ENCODE results near the gene ZNF780A. TPM values are rescaled to one million over a fixed set of nuclear protein-coding genes. Genes with fewer than 3 reads are reported as not detected.
"Not testable (repeated sequence)": the region's sequence is repeated elsewhere in the genome, so short reads cannot be mapped to it uniquely, and the experiment has no call there.

Gene ZNF780A
- total and polyA plus RNA-seq, 9 donors, result 5.4 to 18.7 (median 15.6) TPM

GRCh38 chr19:40056505-40056904 is 34.2 kb downstream of the ZNF780A start:
- Histone ChIP-seq H3K36me3 (no peaks in the 10 kb centered on the region), H3K4me1 (ENCODE audit: insufficient read depth) (no peaks in the 10 kb centered on the region), H3K9me3 (no peaks in the 10 kb centered on the region), H3K27me3 (no peaks in the 10 kb centered on the region), H3K4me3 (peak overlapping the region; percentile 70), H3K27ac (no peak overlapping the region)
- TF ChIP-seq EP300 (IDR thresholded peaks at IDR 0.05), result no peak
- no peak for TF ChIP-seq POLR2A (IDR thresholded peaks at IDR 0.05)
- TF ChIP-seq CTCF (IDR thresholded peaks at IDR 0.05), result no peak
- WGBS, 3 donors, result 1 to 3% (median 2%) methylated on average over 7 of the region's 7 CpGs
- DNase-seq, result no peak
- intact Hi-C loops (cut with DNase I), result no loop called here

DNA sequence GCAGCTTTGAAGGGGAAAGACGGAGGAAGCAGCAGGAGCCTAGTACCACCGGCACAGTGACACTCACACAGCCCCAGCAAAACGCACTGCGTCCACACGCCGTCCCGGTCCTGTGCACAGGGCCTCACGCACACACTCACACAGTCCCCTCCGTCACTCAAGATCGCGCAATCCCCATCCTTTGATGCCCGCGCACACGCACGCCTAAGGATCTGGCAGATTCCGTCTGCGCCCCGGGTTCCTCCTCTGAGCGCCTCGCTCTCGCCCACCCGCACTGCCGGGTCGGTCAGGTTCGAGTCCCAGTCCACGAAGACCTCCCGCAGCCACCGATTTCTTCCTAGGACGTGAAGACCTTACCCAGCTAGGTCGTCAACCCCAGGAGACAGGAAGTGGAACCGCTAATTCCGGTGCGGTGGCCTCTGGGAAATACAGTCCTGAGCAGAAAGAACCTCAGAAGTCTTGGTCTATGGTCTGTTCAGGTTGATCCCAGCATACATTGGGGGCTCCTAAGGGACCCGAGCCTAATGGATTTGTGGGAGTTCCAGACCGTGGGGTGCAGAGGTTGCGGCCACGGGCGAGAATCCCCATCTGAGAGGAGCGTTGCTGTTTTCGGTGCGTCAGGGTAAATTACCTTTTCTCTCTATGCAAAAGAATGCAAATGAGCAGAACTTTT is 34.8 kb downstream of the ZNF780A start, which contains the start of gene ZNF780B:
Gene ZNF780B (minus strand): TSS at position 400 of the 673 bp plus-strand sequence. CDS start 5,899 bp downstream, outside the sequence.
- 0 to 1% (median 0%) methylated on average over 38 to 41 of the region's 41 CpGs for WGBS, 3 donors
- peak; percentile 27 to 51 (median 36) for DNase-seq
- intact Hi-C loops (cut with DNase I), result no loop called here

DNA sequence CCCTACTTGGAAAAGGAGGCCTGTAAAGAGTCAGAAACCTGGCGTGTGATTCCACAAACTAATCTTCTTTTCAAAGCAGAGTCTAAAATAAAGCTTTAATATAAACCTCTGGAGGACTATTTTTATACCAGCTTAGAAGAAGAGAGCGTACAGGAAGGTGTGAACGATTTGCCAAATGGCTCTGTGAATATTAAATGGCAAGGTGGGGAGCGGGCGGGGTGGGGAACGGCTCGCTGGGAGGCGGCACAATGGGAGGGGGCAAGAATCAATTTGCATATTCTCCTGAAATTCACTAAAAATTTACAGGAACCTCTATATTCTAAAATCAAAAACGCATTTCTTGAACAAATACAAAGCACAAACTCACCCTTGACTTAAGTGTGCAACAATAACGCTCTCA is 35.7 kb downstream of the ZNF780A start:
- H3K27ac ChIP-seq, result no peak overlapping the region
- peak overlapping the region; percentile 70 for H3K4me3 ChIP-seq
- intact Hi-C loops (cut with DNase I), result no loop called here
- no peak for DNase-seq
- no peaks in the 10 kb centered on the region for H3K36me3 ChIP-seq
- TF ChIP-seq CTCF (IDR thresholded peaks at IDR 0.05) (no peak), POLR2A (IDR thresholded peaks at IDR 0.05) (no peak), EP300 (IDR thresholded peaks at IDR 0.05) (no peak)
- 42 to 48% (median 47%) methylated on average over 10 of the region's 10 CpGs for WGBS, 3 donors
- H3K27me3 ChIP-seq, result no peaks in the 10 kb centered on the region
- H3K4me1 ChIP-seq (ENCODE audit: insufficient read depth), result no peaks in the 10 kb centered on the region
- H3K9me3 ChIP-seq, result peaks cover 0 to 6% of the 10 kb centered on the region in 2 donors

More for the DNA sequence above, 34.8 kb downstream of the ZNF780A start, which contains the start of gene ZNF780B:
- peak within 1 kb of the TSS in 1 of 2 donors; percentile 6 for H3K27ac ChIP-seq
- peak within 1 kb of the TSS; percentile 70 for H3K4me3 ChIP-seq
- no peak for TF ChIP-seq EP300 (IDR thresholded peaks at IDR 0.05)
- no peaks in the 10 kb centered on the region for H3K9me3 ChIP-seq
- H3K4me1 ChIP-seq (ENCODE audit: insufficient read depth), result no peaks in the 10 kb centered on the region
- no peaks in the 10 kb centered on the region for H3K27me3 ChIP-seq
- no peaks in the 10 kb centered on the region for H3K36me3 ChIP-seq

DNA sequence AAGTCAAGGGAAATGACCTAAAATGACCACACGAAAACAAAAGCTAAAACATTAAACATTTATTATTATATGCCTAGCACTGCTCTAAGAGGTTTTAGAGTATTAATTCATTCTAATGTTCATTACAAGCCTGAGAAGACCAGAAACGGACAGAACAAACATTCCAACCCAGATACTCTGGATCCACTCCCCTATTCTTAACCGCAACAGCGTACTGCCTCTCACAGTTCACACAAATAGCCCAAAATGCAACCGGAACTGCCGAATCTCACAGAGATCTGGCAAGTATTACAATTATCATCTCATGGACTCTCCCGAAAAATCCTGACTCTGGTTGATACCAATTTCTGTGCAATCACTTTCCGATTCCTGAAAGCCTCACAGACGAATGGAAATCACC is 36.1 kb downstream of the ZNF780A start:
- H3K27me3 ChIP-seq, result no peaks in the 10 kb centered on the region
- H3K4me1 ChIP-seq (ENCODE audit: insufficient read depth), result no peaks in the 10 kb centered on the region
- no peaks in the 10 kb centered on the region for H3K36me3 ChIP-seq
- no peak overlapping the region for H3K27ac ChIP-seq
- H3K4me3 ChIP-seq, result no peak overlapping the region
- H3K9me3 ChIP-seq, result peaks cover 0 to 10% of the 10 kb centered on the region in 2 donors
- DNase-seq, result no peak
- intact Hi-C loops (cut with DNase I), result no loop called here
- WGBS, 3 donors, result 93 to 94% (median 94%) methylated on average over 9 of the region's 9 CpGs
- TF ChIP-seq EP300 (IDR thresholded peaks at IDR 0.05), result no peak
- no peak for TF ChIP-seq POLR2A (IDR thresholded peaks at IDR 0.05)
- TF ChIP-seq CTCF (IDR thresholded peaks at IDR 0.05), result no peak

DNA sequence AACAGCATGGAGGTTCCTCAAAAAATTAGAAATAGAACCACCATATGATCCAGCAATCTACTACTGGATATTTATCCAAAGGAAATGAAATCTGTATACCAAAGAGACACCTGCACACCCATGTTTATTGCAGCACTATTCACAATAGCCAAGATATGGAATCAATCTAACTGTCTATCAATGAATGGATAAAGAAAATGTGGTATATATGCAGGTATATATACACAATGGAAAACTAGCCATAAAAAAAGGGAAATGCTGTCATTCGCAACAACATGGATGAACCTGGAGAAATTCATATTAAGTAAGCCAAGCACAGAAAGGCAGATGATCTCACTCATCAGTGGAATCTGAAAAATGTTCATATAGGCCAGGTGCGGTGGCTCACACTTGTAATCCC is 37.3 kb downstream of the ZNF780A start:
- DNase-seq, result no peak
- TF ChIP-seq CTCF (IDR thresholded peaks at IDR 0.05) (no peak), POLR2A (IDR thresholded peaks at IDR 0.05) (no peak), EP300 (IDR thresholded peaks at IDR 0.05) (no peak)
- Histone ChIP-seq H3K9me3 (peaks cover 0 to 14% of the 10 kb centered on the region in 2 donors), H3K27me3 (no peaks in the 10 kb centered on the region), H3K4me1 (ENCODE audit: insufficient read depth) (no peaks in the 10 kb centered on the region), H3K36me3 (no peaks in the 10 kb centered on the region), H3K4me3 (no peak overlapping the region), H3K27ac (no peak overlapping the region)
- WGBS, 3 donors, result 97 to 99% (median 97%) methylated on average over 2 of the region's 2 CpGs
- intact Hi-C loops (cut with DNase I), result no loop called here

DNA sequence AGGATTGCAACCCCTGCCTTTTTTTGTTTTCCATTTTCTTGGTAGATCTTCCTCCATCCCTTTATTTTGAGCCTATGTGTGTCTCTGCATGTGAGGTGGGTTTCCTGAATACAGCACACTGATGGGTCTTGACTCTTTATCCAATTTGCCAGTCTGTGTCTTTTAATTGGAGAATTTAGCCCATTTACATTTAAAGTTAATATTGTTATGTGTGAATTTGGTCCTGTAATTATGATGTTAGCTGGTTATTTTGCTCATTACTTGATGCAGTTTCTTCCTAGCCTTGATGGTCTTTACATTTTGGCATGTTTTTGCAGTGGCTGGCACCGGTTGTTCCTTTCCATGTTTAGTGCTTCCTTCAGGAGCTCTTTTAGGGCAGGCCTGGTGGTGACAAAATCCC is 49.0 kb downstream of the ZNF780A start:
- H3K36me3 ChIP-seq; H3K27me3 ChIP-seq; H3K4me3 ChIP-seq; intact Hi-C loops (cut with DNase I); H3K27ac ChIP-seq; H3K4me1 ChIP-seq (ENCODE audit: insufficient read depth); DNase-seq: not testable (repeated sequence)
- WGBS, 3 donors, result 94 to 100% (median 96%) methylated on average over 1 of the region's 1 CpG
- peaks cover 0 to 22% of the 10 kb centered on the region in 2 donors for H3K9me3 ChIP-seq

DNA sequence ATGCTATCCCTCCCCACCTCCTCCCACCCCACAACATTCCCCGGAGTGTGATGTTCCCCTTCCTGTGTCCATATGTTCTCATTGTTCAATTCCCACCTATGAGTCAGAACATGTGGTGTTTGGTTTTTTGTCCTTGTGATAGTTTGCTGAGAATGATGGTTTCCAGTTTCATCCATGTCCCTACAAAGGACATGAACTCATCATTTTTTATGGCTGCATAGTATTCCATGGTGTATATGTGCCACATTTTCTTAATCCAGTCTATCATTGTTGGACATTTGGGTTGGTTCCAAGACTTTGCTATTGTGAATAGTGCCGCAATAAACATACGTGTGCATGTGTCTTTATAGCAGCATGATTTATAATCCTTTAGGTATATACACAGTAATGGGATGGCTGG is 52.7 kb downstream of the ZNF780A start:
- H3K27ac ChIP-seq; H3K9me3 ChIP-seq; H3K4me3 ChIP-seq; intact Hi-C loops (cut with DNase I); DNase-seq; H3K27me3 ChIP-seq; H3K36me3 ChIP-seq; H3K4me1 ChIP-seq (ENCODE audit: insufficient read depth): not testable (repeated sequence)
- WGBS, 3 donors, result 96 to 100% (median 97%) methylated on average over 1 to 3 of the region's 3 CpGs
